IPS-NIHi11 (cell line): ENCODE measurements around the gene GJE1.

Experiments
- DNase-seq: peaks from one replicate; pipeline ENCODE4 v3.0.0; 2012; ENCODE audit warnings: mixed read lengths, low spot score

GJE1 gene

DNA sequence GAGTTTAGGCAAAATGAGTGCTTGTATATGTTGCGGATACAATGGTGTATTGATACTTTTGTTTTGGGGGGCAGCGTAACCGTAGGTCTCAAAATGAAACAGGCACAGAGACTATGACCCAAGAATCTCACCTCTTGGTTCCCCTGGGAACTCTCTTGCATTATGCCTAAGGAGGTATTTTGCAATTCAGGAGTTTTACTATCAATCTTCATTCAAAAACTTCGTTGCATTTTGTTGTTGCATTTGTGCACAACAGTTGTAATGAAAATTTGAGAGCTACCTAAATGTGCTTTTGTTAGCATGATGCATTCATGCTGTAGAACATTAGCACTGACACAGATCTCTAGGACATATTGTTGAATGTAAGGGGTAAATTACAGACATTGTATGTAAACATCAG lies 32.5 kb downstream of the GJE1 start:
- no peak for DNase-seq

GRCh38 chr6:142167071-142167470 lies 34.3 kb downstream of the GJE1 start:
- no peak for DNase-seq

- DNase-seq: no peak
Observed at GRCh38 chr6:142167486-142167885, 34.8 kb downstream of the GJE1 start.

GRCh38 chr6:142171351-142171750 lies 38.6 kb downstream of the GJE1 start:
- DNase-seq: no peak

GRCh38 chr6:142172758-142173157 lies 40.0 kb downstream of the GJE1 start:
- no peak for DNase-seq

GRCh38 chr6:142173980-142174379 lies 41.3 kb downstream of the GJE1 start:
- DNase-seq: no peak

DNA sequence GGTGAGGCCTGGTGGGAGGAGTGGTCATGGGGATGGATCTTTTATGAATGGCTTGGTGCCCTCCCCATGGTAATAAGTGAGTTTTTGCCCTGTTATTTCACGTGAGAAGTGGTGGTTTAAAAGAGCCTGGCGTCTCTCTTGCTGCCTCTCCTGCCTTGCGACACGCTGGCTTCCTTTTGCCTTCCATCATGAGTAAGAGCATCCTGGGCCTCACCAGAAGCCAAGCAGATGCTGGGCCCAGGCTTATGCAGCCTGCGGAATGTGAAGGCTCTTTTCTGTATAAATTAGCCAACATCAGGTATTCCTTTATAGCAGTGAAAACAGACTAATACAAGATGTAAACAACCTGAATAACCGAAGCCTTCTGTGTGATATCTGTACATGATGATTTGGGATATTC lies 42.0 kb downstream of the GJE1 start:
- no peak for DNase-seq

- no peak for DNase-seq
Observed at GRCh38 chr6:142178129-142178528, 45.4 kb downstream of the GJE1 start.

DNA sequence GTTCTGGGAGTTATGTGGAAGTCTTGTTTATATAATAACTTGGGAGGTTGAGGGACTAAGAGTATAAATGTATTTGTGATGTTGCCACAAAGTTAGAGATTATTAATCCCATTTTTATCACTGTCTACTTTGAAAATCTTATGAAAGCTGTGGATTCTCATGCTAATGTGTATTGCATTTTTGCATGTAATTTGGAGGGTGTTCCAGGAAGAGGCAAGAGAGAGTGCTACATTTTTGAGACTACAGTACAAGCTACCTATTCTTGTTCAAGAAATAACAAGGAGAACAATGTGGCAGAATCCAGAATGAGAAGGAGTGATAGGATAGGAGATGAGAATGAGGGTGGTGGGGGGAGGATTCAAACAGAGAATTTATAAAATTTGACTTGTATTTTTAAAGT lies 49.3 kb downstream of the GJE1 start:
- no peak for DNase-seq

DNA sequence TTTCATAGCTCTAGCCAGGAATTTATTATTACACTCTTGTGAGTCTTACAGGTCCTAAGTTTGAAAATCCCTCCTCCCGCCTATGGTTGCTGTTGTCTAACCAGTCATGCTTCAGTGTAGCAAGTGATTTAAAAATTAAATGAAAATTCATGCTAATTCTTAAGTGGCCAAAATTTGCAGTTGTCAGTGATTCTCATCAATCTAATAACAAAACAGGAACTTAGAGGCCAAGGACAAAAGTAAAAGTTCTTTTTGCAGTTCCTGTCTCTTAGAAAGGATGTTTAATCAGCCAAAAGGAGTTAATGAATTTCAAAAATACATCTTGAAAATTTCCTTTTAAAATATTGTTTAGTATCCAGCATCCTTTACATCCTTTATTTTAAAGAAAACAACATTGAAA lies 50.6 kb downstream of the GJE1 start:
- DNase-seq: no peak

- DNase-seq: no peak
Observed at GRCh38 chr6:142184307-142184706, 51.6 kb downstream of the GJE1 start.
